ENCODE data around the gene PTPRD.

- TF ChIP-seq, protein P1, sequence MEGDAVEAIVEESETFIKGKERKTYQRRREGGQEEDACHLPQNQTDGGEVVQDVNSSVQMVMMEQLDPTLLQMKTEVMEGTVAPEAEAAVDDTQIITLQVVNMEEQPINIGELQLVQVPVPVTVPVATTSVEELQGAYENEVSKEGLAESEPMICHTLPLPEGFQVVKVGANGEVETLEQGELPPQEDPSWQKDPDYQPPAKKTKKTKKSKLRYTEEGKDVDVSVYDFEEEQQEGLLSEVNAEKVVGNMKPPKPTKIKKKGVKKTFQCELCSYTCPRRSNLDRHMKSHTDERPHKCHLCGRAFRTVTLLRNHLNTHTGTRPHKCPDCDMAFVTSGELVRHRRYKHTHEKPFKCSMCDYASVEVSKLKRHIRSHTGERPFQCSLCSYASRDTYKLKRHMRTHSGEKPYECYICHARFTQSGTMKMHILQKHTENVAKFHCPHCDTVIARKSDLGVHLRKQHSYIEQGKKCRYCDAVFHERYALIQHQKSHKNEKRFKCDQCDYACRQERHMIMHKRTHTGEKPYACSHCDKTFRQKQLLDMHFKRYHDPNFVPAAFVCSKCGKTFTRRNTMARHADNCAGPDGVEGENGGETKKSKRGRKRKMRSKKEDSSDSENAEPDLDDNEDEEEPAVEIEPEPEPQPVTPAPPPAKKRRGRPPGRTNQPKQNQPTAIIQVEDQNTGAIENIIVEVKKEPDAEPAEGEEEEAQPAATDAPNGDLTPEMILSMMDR (conservative IDR thresholded peaks at IDR 0.05; ENCODE audit: low read depth, low read length): no peak
- TF ChIP-seq EZH2 (IDR thresholded peaks at IDR 0.05; ENCODE audit: borderline replicate concordance, low read depth, low read length, poor library complexity, severe bottlenecking): no peak
Measured at GRCh38 chr9:8477450-8477849, 2135.4 kb downstream of the PTPRD start.
